H9 (cell line): ENCODE measurements around the gene METTL1. TPM values are rescaled to one million over a fixed set of nuclear protein-coding genes. Genes with fewer than 3 reads are reported as not detected.

Experiments used
- DNase-seq: peaks from one replicate; pipeline ENCODE4 v3.0.0-alpha.2; 2017
- H2AFZ ChIP-seq: one replicate; pipeline ENCODE4 v1.6.1; 2013; ENCODE audit warnings: mild to moderate bottlenecking, low read length, control low read depth, moderate library complexity
- H2AK5ac ChIP-seq: 2 replicates; pipeline ENCODE4 v1.6.1; 2013; ENCODE audit warnings: low read length, control low read depth, mixed read lengths; ENCODE audit not compliant: insufficient read length
- H2BK120ac ChIP-seq: one replicate; pipeline ENCODE4 v1.6.1; 2013; ENCODE audit warnings: low read depth, mild to moderate bottlenecking, low read length, control low read depth, inconsistent platforms; ENCODE audit not compliant: poor library complexity, severe bottlenecking
- H2BK12ac ChIP-seq: 2 replicates; pipeline ENCODE4 v1.6.1; 2013; ENCODE audit warnings: low read length, control low read depth, mixed read lengths, low read depth; ENCODE audit not compliant: insufficient read length
- H2BK15ac ChIP-seq: 2 replicates; pipeline ENCODE4 v1.6.1; 2013; ENCODE audit warnings: low read depth, low read length, control low read depth
- H2BK20ac ChIP-seq: one replicate; pipeline ENCODE4 v1.6.1; 2013; ENCODE audit warnings: low read depth, mild to moderate bottlenecking, low read length, control low read depth, inconsistent platforms; ENCODE audit not compliant: poor library complexity, severe bottlenecking
- H2BK5ac ChIP-seq: 2 replicates; pipeline ENCODE4 v1.6.1; 2013; ENCODE audit warnings: low read length, control low read depth, mixed read lengths; ENCODE audit not compliant: insufficient read length
- H3K14ac ChIP-seq: 2 replicates; pipeline ENCODE4 v1.6.1; 2013; ENCODE audit warnings: low read length, control low read depth; ENCODE audit not compliant: insufficient read depth
- H3K18ac ChIP-seq: 2 replicates; pipeline ENCODE4 v1.6.1; 2013; ENCODE audit warnings: low read depth, mild to moderate bottlenecking, mixed read lengths, low read length, control low read depth; ENCODE audit not compliant: insufficient read length
- H3K23ac ChIP-seq: 2 replicates; pipeline ENCODE4 v1.6.1; 2013; ENCODE audit warnings: low read length, control low read depth, mixed read lengths, low read depth; ENCODE audit not compliant: insufficient read length
- H3K23me2 ChIP-seq: 2 replicates; pipeline ENCODE4 v1.6.1; 2013; ENCODE audit warnings: low read depth, mild to moderate bottlenecking, mixed read lengths, low read length, control low read depth; ENCODE audit not compliant: insufficient read length, poor library complexity, severe bottlenecking
- H3K27ac ChIP-seq: 2 replicates; pipeline ENCODE4 v1.5.1; 2013; ENCODE audit warnings: low read length, control low read depth, mixed read lengths, low read depth; ENCODE audit not compliant: insufficient read length
- H3K27me3 ChIP-seq: 2 replicates; pipeline ENCODE4 v1.6.1; 2013; ENCODE audit warnings: low read length, control low read depth, inconsistent platforms; ENCODE audit not compliant: insufficient read depth
- H3K4ac ChIP-seq: 2 replicates; pipeline ENCODE4 v1.6.1; 2013; ENCODE audit warnings: low read depth, mild to moderate bottlenecking, control low read depth, inconsistent platforms, low read length, moderate library complexity
- H3K4me1 ChIP-seq: 2 replicates; pipeline ENCODE4 v1.6.1; 2013; ENCODE audit warnings: low read length, control low read depth, inconsistent platforms; ENCODE audit not compliant: insufficient read depth
- H3K4me2 ChIP-seq: 2 replicates; pipeline ENCODE4 v1.6.1; 2013; ENCODE audit warnings: low read length, control low read depth, mixed read lengths; ENCODE audit not compliant: insufficient read length, insufficient read depth
- H3K56ac ChIP-seq: 2 replicates; pipeline ENCODE4 v1.6.1; 2013; ENCODE audit warnings: low read depth, mild to moderate bottlenecking, mixed read lengths, low read length, control low read depth; ENCODE audit not compliant: insufficient read length
- H3K79me1 ChIP-seq: 2 replicates; pipeline ENCODE4 v1.6.1; 2013; ENCODE audit warnings: low read depth, mild to moderate bottlenecking, moderate library complexity, low read length, control low read depth, inconsistent platforms; ENCODE audit not compliant: insufficient read depth, poor library complexity, severe bottlenecking
- H3K79me2 ChIP-seq: 2 replicates; pipeline ENCODE4 v1.6.1; 2013; ENCODE audit warnings: low read length, control low read depth, inconsistent platforms; ENCODE audit not compliant: insufficient read depth
- H3K9ac ChIP-seq: 2 replicates; pipeline ENCODE4 v1.6.1; 2013; ENCODE audit warnings: low read length, control low read depth, mixed read lengths; ENCODE audit not compliant: insufficient read length; ENCODE audit errors: extremely low read depth
- H3K9me3 ChIP-seq: one replicate; pipeline ENCODE4 v1.6.1; 2013; ENCODE audit warnings: low read depth, low read length, inconsistent platforms; ENCODE audit not compliant: control insufficient read depth
- H3T11ph ChIP-seq: one replicate; pipeline ENCODE4 v1.6.1; 2013; ENCODE audit warnings: mild to moderate bottlenecking, low read length, control low read depth, inconsistent platforms
- H4K20me1 ChIP-seq: one replicate; pipeline ENCODE4 v1.6.1; 2013; ENCODE audit not compliant: control insufficient read depth, insufficient read length, insufficient read depth
- H4K5ac ChIP-seq: 2 replicates; pipeline ENCODE4 v1.6.1; 2013; ENCODE audit warnings: low read depth, mild to moderate bottlenecking, mixed read lengths, low read length, control low read depth; ENCODE audit not compliant: insufficient read length
- H4K8ac ChIP-seq: replicated peaks from 2 replicates; pipeline ENCODE4 v1.6.1; 2013; ENCODE audit warnings: low read length, control low read depth, mixed read lengths, low read depth; ENCODE audit not compliant: insufficient read length
- H4K91ac ChIP-seq: 2 replicates; pipeline ENCODE4 v1.6.1; 2013; ENCODE audit warnings: low read depth, mild to moderate bottlenecking, moderate library complexity, mixed read lengths, low read length, control low read depth; ENCODE audit not compliant: insufficient read length
- H3K27ac Mint-ChIP-seq, 3 experiments: 2 replicates in 2 of 3; 3 replicates in 1 of 3; pipeline ENCODE4 v1.8.0; 2020 to 2021; ENCODE audit warnings: mixed read lengths in 3 of 3, mild to moderate bottlenecking in 1 of 3, moderate library complexity in 1 of 3
- H3K27me3 Mint-ChIP-seq: 2 replicates; pipeline ENCODE4 v1.8.0; 2021; ENCODE audit warnings: low read depth, mild to moderate bottlenecking, moderate library complexity, mixed read lengths
- H3K36me3 Mint-ChIP-seq, 3 experiments: 2 replicates in 2 of 3; 3 replicates in 1 of 3; pipeline ENCODE4 v1.8.0; 2020 to 2021; ENCODE audit warnings: low read depth in 3 of 3, mixed read lengths in 3 of 3; ENCODE audit not compliant: insufficient read depth in 1 of 3
- H3K4me1 Mint-ChIP-seq, 2 experiments: 2 replicates each; pipeline ENCODE4 v1.8.0; 2020; ENCODE audit warnings: mixed read lengths in 2 of 2
- H3K4me3 Mint-ChIP-seq, 2 experiments: 2 replicates in 1 of 2; 3 replicates in 1 of 2; pipeline ENCODE4 v1.8.0; 2020 to 2021; ENCODE audit warnings: mild to moderate bottlenecking in 2 of 2, mixed read lengths in 2 of 2, moderate library complexity in 1 of 2
- H3K9me3 Mint-ChIP-seq, 2 experiments: 2 replicates in 1 of 2; 3 replicates in 1 of 2; pipeline ENCODE4 v1.8.0; 2020; ENCODE audit warnings: mild to moderate bottlenecking in 2 of 2, mixed read lengths in 2 of 2, moderate library complexity in 1 of 2
- WGBS: extraction: QIAGEN DNeasy Blood & Tissue Kit; methylation state at CpG from one replicate; pipeline ENCODE4 v1.1.7; 2013; ENCODE audit warnings: missing lambda C conversion rate, low lambda C conversion rate, mixed read lengths; ENCODE audit not compliant: insufficient read length; ENCODE audit errors: extremely low coverage; 5-methylcytosine and 5-hydroxymethylcytosine counted together
- total RNA-seq: library from RNA; stranded (reverse); gene quantifications from 2 replicates; pipeline ENCODE4 v1.2.1, GENCODE V29; 2021
- TF ChIP-seq, protein P1 (sequence below): fragments of 200-600 bp; sonication (generic); conservative IDR thresholded peaks from 3 replicates; pipeline ENCODE4 v1.8.0; 2021; ENCODE audit warnings: antibody characterized with exemption, mild to moderate bottlenecking

The METTL1 gene
- total RNA-seq, 1 experiment from 2014 or later = 58.4 TPM

- Histone ChIP-seq H2BK5ac (no peak overlapping the region), H4K8ac (no peak overlapping the region), H2AK5ac (no peak overlapping the region), H3K4me2 (no peak overlapping the region), H2BK120ac (no peak overlapping the region), H3K79me2 (no peaks in the 10 kb centered on the region; the same call in 1 of the 2 replicates), H3K56ac (no peak overlapping the region), H2AFZ (no peak overlapping the region), H3K9ac (no peak overlapping the region), H2BK12ac (no peak overlapping the region), H3K27ac (no peak overlapping the region), H2BK15ac (no peak overlapping the region), H3K23ac (no peak overlapping the region), H3K4ac (no peak overlapping the region), H4K20me1 (no peaks in the 10 kb centered on the region), H3K18ac (no peak overlapping the region), H3K79me1 (no peaks in the 10 kb centered on the region), H3K14ac (no peak overlapping the region), H4K5ac (no peak overlapping the region), H4K91ac (no peak overlapping the region), H3K23me2 (peaks cover 5% of the 10 kb centered on the region), H3T11ph (no peak overlapping the region), H2BK20ac (no peak overlapping the region), H3K9me3 (no peaks in the 10 kb centered on the region), H3K4me1 (no peaks in the 10 kb centered on the region), H3K27me3 (no peaks in the 10 kb centered on the region)
- TF ChIP-seq, protein P1, sequence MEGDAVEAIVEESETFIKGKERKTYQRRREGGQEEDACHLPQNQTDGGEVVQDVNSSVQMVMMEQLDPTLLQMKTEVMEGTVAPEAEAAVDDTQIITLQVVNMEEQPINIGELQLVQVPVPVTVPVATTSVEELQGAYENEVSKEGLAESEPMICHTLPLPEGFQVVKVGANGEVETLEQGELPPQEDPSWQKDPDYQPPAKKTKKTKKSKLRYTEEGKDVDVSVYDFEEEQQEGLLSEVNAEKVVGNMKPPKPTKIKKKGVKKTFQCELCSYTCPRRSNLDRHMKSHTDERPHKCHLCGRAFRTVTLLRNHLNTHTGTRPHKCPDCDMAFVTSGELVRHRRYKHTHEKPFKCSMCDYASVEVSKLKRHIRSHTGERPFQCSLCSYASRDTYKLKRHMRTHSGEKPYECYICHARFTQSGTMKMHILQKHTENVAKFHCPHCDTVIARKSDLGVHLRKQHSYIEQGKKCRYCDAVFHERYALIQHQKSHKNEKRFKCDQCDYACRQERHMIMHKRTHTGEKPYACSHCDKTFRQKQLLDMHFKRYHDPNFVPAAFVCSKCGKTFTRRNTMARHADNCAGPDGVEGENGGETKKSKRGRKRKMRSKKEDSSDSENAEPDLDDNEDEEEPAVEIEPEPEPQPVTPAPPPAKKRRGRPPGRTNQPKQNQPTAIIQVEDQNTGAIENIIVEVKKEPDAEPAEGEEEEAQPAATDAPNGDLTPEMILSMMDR = no peak
- H3K9me3 Mint-ChIP-seq = peaks cover 0 to 3% of the 10 kb centered on the region in 2 experiments; a peak in 2 of 5 replicates
- H3K36me3 Mint-ChIP-seq = peaks cover 5 to 15% (median 6%) of the 10 kb centered on the region in 3 experiments
- H3K4me3 Mint-ChIP-seq = no peak overlapping the region
- WGBS = no CpG with 5 or more reads among the region's 1 CpG
- no peak overlapping the region for H3K27ac Mint-ChIP-seq
- DNase-seq = no peak
- H3K27me3 Mint-ChIP-seq = no peaks in the 10 kb centered on the region; the same call in 1 of the 2 replicates
- peaks cover 4 to 7% of the 10 kb centered on the region in 2 experiments for H3K4me1 Mint-ChIP-seq
These were observed 7.8 kb upstream of the METTL1 start for GRCh38 chr12:57779736-57780135.
